HL-60 (cell line): Measurements from ENCODE around the gene DMRTB1.

Experiments used
- DNase-seq, 2 experiments: peaks; one replicate each; pipeline ENCODE4 v3.0.0-alpha.2; 2010 to 2020; ENCODE audit warnings: low read depth in 1 of 2, low spot score in 1 of 2
- H3K27ac ChIP-seq: fragments of 250-450 bp; sonication (Bioruptor Pico); replicated peaks from 2 replicates; pipeline ENCODE4 v1.5.1; 2020; ENCODE audit warnings: mild to moderate bottlenecking, moderate library complexity
- H3K27me3 ChIP-seq: fragments of 250-450 bp; sonication (Bioruptor Pico); 2 replicates; pipeline ENCODE4 v1.5.1; 2021; ENCODE audit warnings: mild to moderate bottlenecking, moderate library complexity; ENCODE audit not compliant: insufficient read depth, poor library complexity, severe bottlenecking
- H3K4me3 ChIP-seq: replicated peaks from 2 replicates; pipeline ENCODE4 v1.5.1; 2011; ENCODE audit warnings: mild to moderate bottlenecking, control low read depth, low read length; ENCODE audit not compliant: insufficient read depth
- CTCF ChIP-seq: IDR thresholded peaks from one replicate; pipeline ENCODE4 v1.5.1; 2011; ENCODE audit warnings: low read length, control low read depth, inconsistent platforms; ENCODE audit not compliant: insufficient read depth
- GABPA ChIP-seq: IDR thresholded peaks from 2 replicates; pipeline ENCODE4 v1.6.1; 2012; ENCODE audit warnings: low read depth
- POLR2AphosphoS5 ChIP-seq: IDR thresholded peaks from 2 replicates; pipeline ENCODE4 v1.6.1; 2012; ENCODE audit warnings: low read depth
- REST ChIP-seq: IDR thresholded peaks from 2 replicates; pipeline ENCODE4 v1.6.1; 2012; ENCODE audit warnings: low read depth; ENCODE audit not compliant: insufficient replicate concordance
- SPI1 ChIP-seq: IDR thresholded peaks from 2 replicates; pipeline ENCODE4 v1.6.1; 2012; ENCODE audit warnings: low read depth, mild to moderate bottlenecking, borderline replicate concordance

Gene DMRTB1

GRCh38 chr1:53438427-53439336 is 20.5 kb upstream of the DMRTB1 start:
- no peak overlapping the region for H3K4me3 ChIP-seq
- TF ChIP-seq POLR2AphosphoS5, result no peak
- TF ChIP-seq CTCF, result no peak
- TF ChIP-seq REST, result no peak
- no peak for TF ChIP-seq SPI1
- no peak for TF ChIP-seq GABPA
- no peak for DNase-seq

DNA sequence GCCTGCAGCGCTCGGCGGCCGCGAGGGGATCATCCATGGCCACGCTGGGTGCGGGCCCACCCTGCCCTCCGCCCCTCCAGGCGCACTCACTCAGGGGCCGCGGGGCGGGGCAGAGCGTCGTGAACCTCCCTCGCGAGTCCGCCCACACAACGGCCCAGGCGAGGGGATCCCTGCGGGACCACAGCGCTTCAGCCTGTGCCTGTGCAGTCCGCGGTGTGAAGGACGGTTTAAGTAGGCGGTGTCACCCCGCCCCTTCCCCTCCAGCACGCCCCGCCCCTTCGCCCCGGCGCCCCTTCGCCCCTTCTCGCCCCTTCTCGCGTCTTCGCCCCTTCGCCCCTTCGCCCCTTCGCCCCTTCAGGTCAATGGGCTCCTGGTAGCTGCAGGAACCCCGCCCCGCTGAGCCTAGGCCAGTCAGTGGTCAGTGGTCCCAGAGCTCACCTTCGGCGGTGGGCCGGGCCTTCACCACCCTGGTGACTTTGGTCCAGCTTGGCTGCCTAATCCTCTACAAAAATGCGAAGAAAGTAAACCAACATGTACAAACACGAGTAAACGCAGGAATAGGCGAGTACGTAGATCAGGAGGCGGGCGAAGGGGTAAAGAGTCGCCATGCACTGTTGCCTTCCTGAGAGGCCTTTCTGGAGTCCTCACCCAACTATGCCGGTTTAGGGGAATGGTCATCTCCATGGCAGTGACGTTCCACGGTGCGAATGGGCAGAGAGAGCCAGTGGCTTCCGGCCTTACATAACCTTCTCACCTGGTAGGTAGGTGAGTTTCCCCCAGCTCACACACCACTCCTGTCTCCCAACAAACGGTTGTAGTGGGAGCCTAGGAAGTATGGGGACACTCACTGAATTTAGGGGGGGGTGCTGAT is 19.6 kb upstream of the DMRTB1 start:
- DNase-seq, result no peak
- H3K27me3 ChIP-seq, result peaks cover 3% of the 10 kb centered on the region
- no peak overlapping the region for H3K27ac ChIP-seq
- TF ChIP-seq POLR2AphosphoS5 (no peak), GABPA (no peak), SPI1 (no peak), REST (no peak), CTCF (no peak)
- H3K4me3 ChIP-seq, result no peak overlapping the region

More at GRCh38 chr1:53438427-53439336, 20.5 kb upstream of the DMRTB1 start:
- peaks cover 3% of the 10 kb centered on the region for H3K27me3 ChIP-seq
- no peak overlapping the region for H3K27ac ChIP-seq

GRCh38 chr1:53440633-53441032 is 18.6 kb upstream of the DMRTB1 start:
- no peak for DNase-seq
- TF ChIP-seq CTCF (no peak), POLR2AphosphoS5 (no peak), REST (no peak)
- Histone ChIP-seq H3K27me3 (peaks cover 3% of the 10 kb centered on the region), H3K27ac (no peak overlapping the region), H3K4me3 (no peak overlapping the region)
